GM21737 (cell line): ENCODE data around the gene YBX2.
"Not testable (repeated sequence)": the region's sequence is repeated elsewhere in the genome, so short reads cannot be mapped to it uniquely, and the experiment has no call there.

Experiments
- ATAC-seq: cut with Tn5 transposase; IDR thresholded peaks from one replicate; pipeline ENCODE4 v1.9.1; 2021; ENCODE audit warnings: mild to moderate bottlenecking, moderate library complexity; ENCODE audit not compliant: unreplicated experiment

YBX2 gene

GRCh38 chr17:7249830-7250229 lies 44.6 kb downstream of the YBX2 start:
- ATAC-seq = no peak

GRCh38 chr17:7249214-7249613 lies 45.2 kb downstream of the YBX2 start:
- ATAC-seq = no peak

- no peak for ATAC-seq
Measured at GRCh38 chr17:7248796-7249195, 45.6 kb downstream of the YBX2 start.

GRCh38 chr17:7246779-7247178 lies 47.7 kb downstream of the YBX2 start:
- no peak for ATAC-seq

- ATAC-seq = not testable (repeated sequence)
Measured at GRCh38 chr17:7243838-7244237, 50.6 kb downstream of the YBX2 start.

- ATAC-seq = no peak
Measured at GRCh38 chr17:7243453-7243729, 51.0 kb downstream of the YBX2 start.

GRCh38 chr17:7242717-7243452 lies 51.6 kb downstream of the YBX2 start:
- ATAC-seq = peak; percentile 35

GRCh38 chr17:7241783-7242716 lies 52.4 kb downstream of the YBX2 start, which contains the start of gene GABARAP:
GABARAP (minus strand) TSS chr17:7242449; CDS start chr17:7242330, 119 bp downstream.
- peak; percentile 25 for ATAC-seq

- ATAC-seq = no peak
Measured at GRCh38 chr17:7241090-7241733, 53.2 kb downstream of the YBX2 start.

GRCh38 chr17:7240375-7240774 lies 54.1 kb downstream of the YBX2 start:
- ATAC-seq = no peak

GRCh38 chr17:7239091-7240027 lies 55.1 kb downstream of the YBX2 start, which contains the start of gene PHF23:
PHF23 (minus strand) TSS chr17:7239457; CDS start chr17:7239279, 178 bp downstream.
- ATAC-seq = peak; percentile 35

- no peak for ATAC-seq
Measured at GRCh38 chr17:7238420-7239090, 55.9 kb downstream of the YBX2 start.
